B cell (primary cell): Measurements from ENCODE around the gene ALDOB.

Experiments
- EZH2 ChIP-seq: IDR thresholded peaks from 2 replicates; pipeline ENCODE4 v1.6.1; 2012; ENCODE audit warnings: borderline replicate concordance, low read depth, mild to moderate bottlenecking, moderate library complexity, low read length; ENCODE audit not compliant: insufficient read depth, poor library complexity, severe bottlenecking
- TF ChIP-seq, protein P1 (sequence below): fragments of 200-600 bp; IDR thresholded peaks from one replicate; pipeline ENCODE4 v1.8.0; 2022; ENCODE audit warnings: antibody characterized with exemption, mild to moderate bottlenecking

DNA sequence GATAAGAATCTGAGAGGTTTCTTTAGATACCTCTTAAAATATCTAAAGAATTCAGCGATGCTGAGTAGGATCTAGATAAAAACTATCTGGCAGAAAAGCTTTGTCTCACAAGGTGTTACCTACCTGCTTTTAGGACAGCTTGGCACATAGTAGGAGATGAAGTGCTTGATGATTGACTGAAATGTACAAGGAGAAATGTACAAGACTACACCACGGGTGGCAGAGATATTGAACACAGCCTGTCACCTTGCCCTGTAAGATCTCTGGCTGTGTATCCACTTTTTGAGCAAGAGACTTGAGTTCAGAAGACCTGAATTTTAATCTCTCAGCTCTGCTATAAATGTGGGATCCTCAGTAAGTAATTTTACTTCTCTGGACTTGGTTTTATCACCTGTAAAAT, 15.7 kb downstream of the ALDOB start:
- TF ChIP-seq, protein P1, sequence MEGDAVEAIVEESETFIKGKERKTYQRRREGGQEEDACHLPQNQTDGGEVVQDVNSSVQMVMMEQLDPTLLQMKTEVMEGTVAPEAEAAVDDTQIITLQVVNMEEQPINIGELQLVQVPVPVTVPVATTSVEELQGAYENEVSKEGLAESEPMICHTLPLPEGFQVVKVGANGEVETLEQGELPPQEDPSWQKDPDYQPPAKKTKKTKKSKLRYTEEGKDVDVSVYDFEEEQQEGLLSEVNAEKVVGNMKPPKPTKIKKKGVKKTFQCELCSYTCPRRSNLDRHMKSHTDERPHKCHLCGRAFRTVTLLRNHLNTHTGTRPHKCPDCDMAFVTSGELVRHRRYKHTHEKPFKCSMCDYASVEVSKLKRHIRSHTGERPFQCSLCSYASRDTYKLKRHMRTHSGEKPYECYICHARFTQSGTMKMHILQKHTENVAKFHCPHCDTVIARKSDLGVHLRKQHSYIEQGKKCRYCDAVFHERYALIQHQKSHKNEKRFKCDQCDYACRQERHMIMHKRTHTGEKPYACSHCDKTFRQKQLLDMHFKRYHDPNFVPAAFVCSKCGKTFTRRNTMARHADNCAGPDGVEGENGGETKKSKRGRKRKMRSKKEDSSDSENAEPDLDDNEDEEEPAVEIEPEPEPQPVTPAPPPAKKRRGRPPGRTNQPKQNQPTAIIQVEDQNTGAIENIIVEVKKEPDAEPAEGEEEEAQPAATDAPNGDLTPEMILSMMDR, result no peak
- no peak for TF ChIP-seq EZH2
